ENCODE data around the gene EXOC3L2.

EXOC3L2 gene

DNA sequence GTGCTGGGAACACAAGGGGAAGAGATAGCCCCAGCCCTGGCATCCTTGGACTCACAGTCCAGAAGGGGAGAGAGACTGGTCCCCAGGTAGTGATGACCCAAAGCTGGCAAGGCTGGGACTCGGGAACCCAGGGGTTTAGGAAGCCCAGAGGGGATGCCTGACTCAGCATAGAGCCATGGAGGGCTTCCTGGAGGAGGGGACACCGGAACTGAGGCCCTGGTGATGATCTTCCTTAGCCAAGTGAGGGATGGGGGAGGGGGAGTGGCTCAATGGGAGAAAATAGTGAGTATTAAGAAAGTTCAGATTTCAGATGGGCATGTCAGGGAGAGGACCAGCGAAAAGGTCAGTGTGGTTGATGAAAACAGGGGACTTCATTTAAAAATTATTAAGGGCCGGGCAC lies 26.8 kb downstream of the EXOC3L2 start:
- TF ChIP-seq, protein P1, sequence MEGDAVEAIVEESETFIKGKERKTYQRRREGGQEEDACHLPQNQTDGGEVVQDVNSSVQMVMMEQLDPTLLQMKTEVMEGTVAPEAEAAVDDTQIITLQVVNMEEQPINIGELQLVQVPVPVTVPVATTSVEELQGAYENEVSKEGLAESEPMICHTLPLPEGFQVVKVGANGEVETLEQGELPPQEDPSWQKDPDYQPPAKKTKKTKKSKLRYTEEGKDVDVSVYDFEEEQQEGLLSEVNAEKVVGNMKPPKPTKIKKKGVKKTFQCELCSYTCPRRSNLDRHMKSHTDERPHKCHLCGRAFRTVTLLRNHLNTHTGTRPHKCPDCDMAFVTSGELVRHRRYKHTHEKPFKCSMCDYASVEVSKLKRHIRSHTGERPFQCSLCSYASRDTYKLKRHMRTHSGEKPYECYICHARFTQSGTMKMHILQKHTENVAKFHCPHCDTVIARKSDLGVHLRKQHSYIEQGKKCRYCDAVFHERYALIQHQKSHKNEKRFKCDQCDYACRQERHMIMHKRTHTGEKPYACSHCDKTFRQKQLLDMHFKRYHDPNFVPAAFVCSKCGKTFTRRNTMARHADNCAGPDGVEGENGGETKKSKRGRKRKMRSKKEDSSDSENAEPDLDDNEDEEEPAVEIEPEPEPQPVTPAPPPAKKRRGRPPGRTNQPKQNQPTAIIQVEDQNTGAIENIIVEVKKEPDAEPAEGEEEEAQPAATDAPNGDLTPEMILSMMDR (IDR thresholded peaks at IDR 0.05; ENCODE audit: extremely low read depth, missing control alignments), result no peak

DNA sequence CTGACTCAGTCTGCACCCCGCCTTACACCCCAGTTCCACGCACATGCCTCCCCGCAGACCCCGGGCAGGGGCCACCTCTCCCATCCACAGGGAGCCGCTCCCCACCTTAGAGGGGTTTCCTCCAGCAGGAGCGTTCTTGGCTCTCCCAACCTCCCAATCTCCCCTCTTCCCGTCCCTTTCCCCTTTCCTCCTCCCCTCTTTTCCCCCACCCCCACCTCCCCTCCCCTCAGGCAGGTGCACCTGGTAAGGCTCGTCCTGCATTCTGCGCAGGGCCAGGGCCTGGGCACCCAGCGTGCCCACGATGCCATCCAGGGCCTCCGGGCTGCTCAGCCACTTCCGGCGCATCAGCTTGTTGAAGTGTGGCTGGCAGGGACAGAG lies 27.3 kb downstream of the EXOC3L2 start:
- TF ChIP-seq, protein P1 (IDR thresholded peaks at IDR 0.05; ENCODE audit: extremely low read depth, missing control alignments), result no peak
- DNase-seq (ENCODE audit: low spot score), result no peak

More for the DNA sequence above, 26.8 kb downstream of the EXOC3L2 start:
- DNase-seq (ENCODE audit: low spot score), result no peak

DNA sequence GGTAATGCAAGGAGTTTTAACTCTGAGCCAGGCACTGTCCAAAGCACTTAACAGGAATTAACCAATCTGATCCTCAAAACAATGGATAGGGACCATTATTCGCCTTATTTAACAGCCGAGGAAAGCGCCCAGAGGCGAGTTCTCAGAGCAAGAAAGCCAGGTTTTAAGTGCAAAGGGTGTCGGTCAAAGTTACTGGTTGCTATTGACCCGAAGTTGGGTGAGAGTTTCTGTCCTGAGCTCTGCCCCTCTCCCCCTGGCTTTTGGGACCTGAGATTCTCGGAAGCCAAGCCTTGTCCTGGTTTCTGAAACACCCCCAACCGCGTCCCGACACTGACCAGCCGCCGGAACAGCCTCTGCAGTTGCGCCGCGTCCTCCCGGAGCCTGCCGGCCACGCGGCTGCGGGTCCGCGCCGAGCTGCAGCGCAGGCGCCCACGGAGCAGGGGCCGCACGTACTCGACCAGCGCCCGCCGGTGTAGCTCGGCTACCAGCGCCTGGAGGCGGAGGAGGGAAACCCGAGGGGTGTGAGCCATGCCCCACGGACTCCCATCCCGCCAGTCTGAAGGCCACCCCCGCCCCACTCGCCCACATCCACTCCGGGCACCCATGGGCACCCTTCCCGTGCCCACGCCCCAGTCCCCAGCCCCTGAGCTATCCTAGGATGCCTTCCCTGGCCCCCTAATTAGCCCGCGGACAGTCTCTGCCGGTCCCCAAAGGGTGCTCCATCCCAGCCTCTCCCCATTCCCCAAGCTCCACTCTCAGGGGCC lies 27.8 kb downstream of the EXOC3L2 start:
- TF ChIP-seq, protein P1 (IDR thresholded peaks at IDR 0.05; ENCODE audit: extremely low read depth, missing control alignments), result no peak
- no peak for DNase-seq (ENCODE audit: low spot score)

DNA sequence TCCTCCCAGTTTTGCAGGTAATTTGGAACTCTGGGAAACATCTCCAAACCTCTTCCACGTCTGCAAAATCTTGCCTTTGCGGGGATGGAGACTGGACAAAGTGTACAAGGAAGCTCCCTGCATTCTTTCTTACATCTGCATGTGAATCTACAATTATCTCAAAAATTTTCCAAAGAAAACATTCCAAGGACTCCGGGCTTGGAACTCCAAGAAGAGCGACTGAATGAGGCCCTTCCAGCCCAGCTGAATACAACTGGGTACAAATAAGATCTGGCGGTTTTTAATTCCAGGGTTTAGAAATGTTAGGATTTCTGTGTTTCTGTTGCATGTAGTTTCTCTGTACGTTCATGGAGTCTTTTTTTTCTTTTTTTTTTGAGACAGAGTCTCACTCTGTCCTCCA lies 28.5 kb downstream of the EXOC3L2 start:
- TF ChIP-seq, protein P1 (IDR thresholded peaks at IDR 0.05; ENCODE audit: extremely low read depth, missing control alignments), result no peak
- DNase-seq (ENCODE audit: low spot score), result no peak

DNA sequence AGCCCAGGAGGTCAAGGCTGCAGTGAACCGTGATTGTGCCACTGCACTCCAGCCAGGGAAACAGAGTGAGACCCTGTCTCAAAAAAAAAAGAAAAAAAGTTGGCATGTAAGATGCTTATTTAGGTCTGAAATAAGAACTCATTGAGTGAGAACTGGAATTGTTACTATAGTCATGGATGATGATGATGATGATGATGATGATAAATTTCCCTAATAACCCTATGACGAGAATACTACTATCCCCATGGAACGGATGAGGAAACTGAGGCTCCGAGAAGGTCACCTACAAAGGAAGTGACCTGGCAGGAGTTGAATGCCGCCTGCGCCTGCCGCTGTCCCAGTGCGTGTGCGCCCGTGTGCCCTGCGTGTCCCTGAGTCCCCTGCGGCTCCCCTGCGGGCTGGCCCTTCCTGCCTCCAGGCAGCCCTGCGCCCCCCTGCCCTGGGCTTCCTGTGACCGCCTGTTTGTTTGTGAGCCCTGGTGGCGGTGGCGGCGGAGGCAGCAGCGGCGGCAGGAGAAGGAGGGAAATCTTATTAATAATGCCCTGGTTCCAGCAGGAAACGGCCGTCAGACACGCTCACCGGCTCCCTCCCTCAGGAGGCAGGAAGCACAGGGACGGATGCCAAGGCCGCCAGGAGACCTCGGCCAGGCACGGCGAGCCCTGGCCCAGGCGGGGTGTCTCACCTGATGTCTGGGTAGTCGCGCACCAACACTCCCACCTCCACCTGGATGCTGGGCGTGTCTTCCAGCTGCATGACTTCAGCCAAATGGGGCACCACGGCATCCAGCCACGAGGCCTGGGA lies 29.6 kb downstream of the EXOC3L2 start:
- TF ChIP-seq, protein P1 (IDR thresholded peaks at IDR 0.05; ENCODE audit: extremely low read depth, missing control alignments), result no peak
- no peak for DNase-seq (ENCODE audit: low spot score)

DNA sequence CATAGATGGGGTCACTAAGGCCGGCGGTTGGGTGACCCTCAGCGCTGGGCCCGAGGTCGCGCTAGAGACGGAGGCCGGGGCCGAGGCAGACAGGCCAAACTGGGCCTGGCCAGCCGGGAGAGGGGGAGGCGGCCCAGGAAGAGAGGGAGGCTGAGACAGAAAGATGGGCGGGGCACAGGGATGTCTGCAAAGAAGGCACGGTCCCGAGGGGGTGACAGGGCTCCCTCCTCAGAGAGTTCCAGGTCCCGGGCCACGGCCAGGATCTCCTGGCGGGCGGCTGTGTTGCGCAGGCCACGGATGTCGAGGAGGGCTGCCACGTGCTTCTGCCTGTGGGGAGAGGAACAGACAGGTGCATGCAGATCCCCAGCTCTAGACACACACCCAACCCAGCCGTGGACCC lies 32.2 kb downstream of the EXOC3L2 start:
- TF ChIP-seq, protein P1 (IDR thresholded peaks at IDR 0.05; ENCODE audit: extremely low read depth, missing control alignments), result no peak

DNA sequence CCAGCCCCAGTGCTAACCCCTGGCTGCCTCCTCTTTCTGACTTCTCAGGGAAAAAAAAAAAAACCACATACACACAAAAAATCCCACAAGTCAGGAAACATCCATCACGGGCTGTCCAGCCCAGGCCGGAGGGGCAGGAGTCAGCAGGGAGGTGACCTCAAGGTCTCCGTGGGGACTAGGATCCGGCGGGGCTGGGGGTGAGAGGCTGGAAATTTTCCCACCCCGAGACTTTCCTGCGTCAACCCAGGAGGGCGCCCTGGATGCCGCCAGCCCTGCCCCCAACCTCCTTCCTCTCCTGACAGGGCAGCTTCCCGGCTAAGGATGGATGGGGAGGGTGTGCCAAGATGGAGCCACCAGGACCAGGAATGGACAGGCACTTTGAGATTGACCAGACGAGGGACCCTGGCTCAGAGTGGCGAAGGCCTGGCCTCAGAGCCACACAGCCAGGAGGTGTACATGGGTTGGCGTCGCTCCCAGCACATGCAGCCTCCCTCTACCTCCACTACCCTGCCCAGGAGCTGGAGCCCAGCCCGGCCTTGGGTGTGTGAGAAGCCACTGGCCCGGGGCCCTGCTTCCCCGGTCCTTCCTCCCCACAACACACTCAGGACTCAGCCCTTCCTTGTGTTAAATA lies 33.3 kb downstream of the EXOC3L2 start:
- no peak for DNase-seq (ENCODE audit: low spot score)
- TF ChIP-seq, protein P1 (IDR thresholded peaks at IDR 0.05; ENCODE audit: extremely low read depth, missing control alignments), result no peak

More for the DNA sequence above, 32.2 kb downstream of the EXOC3L2 start:
- no peak for DNase-seq (ENCODE audit: low spot score)
